H1 (cell line): ENCODE measurements around the gene SGSH. TPM values are rescaled to one million over a fixed set of nuclear protein-coding genes. Genes with fewer than 3 reads are reported as not detected.

ENCODE experiments used
- CTCF ChIA-PET: fragments of 300-600 bp; sonication (Branson Sonifier 250); formaldehyde crosslinking; loops from one replicate; lab custom pipeline; 2021; ENCODE audit not compliant: partially characterized antibody; lab: Charles Lee
- POLR2A ChIA-PET: fragments of 300-600 bp; sonication (Branson Sonifier 250); formaldehyde crosslinking; loops from one replicate; lab custom pipeline; 2021; ENCODE audit warnings: inconsistent platforms; ENCODE audit not compliant: partially characterized antibody; lab: Charles Lee
- DNase-seq, 2 experiments: peaks; one replicate each; pipeline versions ENCODE4 v3.0.0 to v3.0.0-alpha.2; 2010 to 2022; ENCODE audit warnings: low spot score in 2 of 2, low read depth in 1 of 2, mixed read lengths in 1 of 2
- FAIRE-seq: peaks from 2 replicates; lab custom pipeline; 2011; peaks lifted over from hg19 to GRCh38; lab: Jason Lieb, UNC
- H2AFZ ChIP-seq: 2 replicates; pipeline ENCODE4 v1.8.1; 2012; ENCODE audit warnings: low read length, inconsistent platforms
- H2AK5ac ChIP-seq: 2 replicates; pipeline ENCODE4 v1.6.1; 2013; ENCODE audit warnings: low read depth, low read length
- H2BK120ac ChIP-seq: replicated peaks from 2 replicates; pipeline ENCODE3; 2013; ENCODE audit warnings: low read depth, low read length, inconsistent platforms
- H2BK12ac ChIP-seq: 2 replicates; pipeline ENCODE4 v1.6.1; 2013; ENCODE audit warnings: low read depth, low read length
- H2BK15ac ChIP-seq: 2 replicates; pipeline ENCODE4 v1.6.1; 2013; ENCODE audit warnings: low read length
- H2BK20ac ChIP-seq: 2 replicates; pipeline ENCODE4 v1.6.1; 2013; ENCODE audit warnings: low read length
- H2BK5ac ChIP-seq: 2 replicates; pipeline ENCODE4 v1.6.1; 2013; ENCODE audit warnings: low read depth, low read length
- H3K14ac ChIP-seq: 2 replicates; pipeline ENCODE4 v1.6.1; 2013; ENCODE audit warnings: inconsistent platforms; ENCODE audit not compliant: insufficient read length
- H3K18ac ChIP-seq: 2 replicates; pipeline ENCODE4 v1.6.1; 2013; ENCODE audit warnings: low read length; ENCODE audit errors: extremely low read depth
- H3K23ac ChIP-seq: 2 replicates; pipeline ENCODE4 v1.6.1; 2013; ENCODE audit warnings: inconsistent platforms; ENCODE audit not compliant: insufficient read length
- H3K23me2 ChIP-seq: 2 replicates; pipeline ENCODE4 v1.6.1; 2013; ENCODE audit warnings: low read depth, low read length
- H3K27ac ChIP-seq: 2 replicates; pipeline ENCODE4 v1.6.1; 2011; ENCODE audit warnings: low read depth, low read length, inconsistent platforms
- H3K27me3 ChIP-seq, 4 experiments: replicated peaks in 1 of 4; 1 replicate in 1 of 4; 2 replicates in 3 of 4; pipeline versions ENCODE4 v1.6.1 to v1.8.1; 2011 to 2013; ENCODE audit warnings: low read length in 3 of 4, mild to moderate bottlenecking in 3 of 4, inconsistent platforms in 2 of 4, mixed read lengths in 2 of 4, moderate library complexity in 1 of 4; ENCODE audit not compliant: control insufficient read depth in 3 of 4, insufficient read depth in 3 of 4; ENCODE audit errors: extremely low read depth in 1 of 4
- H3K36me3 ChIP-seq, 4 experiments: 2 replicates each; pipeline versions ENCODE4 v1.6.1 to v1.8.1; 2011 to 2013; ENCODE audit warnings: mild to moderate bottlenecking in 4 of 4, low read length in 3 of 4, moderate library complexity in 2 of 4, control low read depth in 1 of 4, inconsistent platforms in 1 of 4; ENCODE audit not compliant: insufficient read depth in 4 of 4, control insufficient read depth in 2 of 4
- H3K4ac ChIP-seq: replicated peaks from 2 replicates; pipeline ENCODE3; 2013; ENCODE audit warnings: low read length, low read depth, mixed read lengths, inconsistent platforms; ENCODE audit not compliant: insufficient read length
- H3K4me1 ChIP-seq, 4 experiments: replicated peaks in 1 of 4; 1 replicate in 1 of 4; 2 replicates in 3 of 4; pipeline versions ENCODE4 v1.6.1 to v1.8.1; 2011 to 2013; ENCODE audit warnings: low read length in 3 of 4, inconsistent platforms in 2 of 4, mixed read lengths in 1 of 4; ENCODE audit not compliant: insufficient read depth in 4 of 4, control insufficient read depth in 3 of 4
- H3K4me2 ChIP-seq, 2 experiments: 2 replicates each; pipeline versions ENCODE4 v1.6.1 to v1.8.1; 2011 to 2013; ENCODE audit warnings: low read depth in 2 of 2, low read length in 2 of 2, control low read depth in 1 of 2, inconsistent platforms in 1 of 2, mild to moderate bottlenecking in 1 of 2; ENCODE audit not compliant: insufficient read depth in 1 of 2
- H3K4me3 ChIP-seq, 4 experiments: fragments of 200-600, 300-600 bp in 1 of 4; sonication (generic), shearing (Covaris generic), sonication (Bioruptor Twin) in 1 of 4; 2 replicates each; pipeline versions ENCODE4 v1.5.1 to v1.8.1; 2011 to 2016; ENCODE audit warnings: low read length in 4 of 4, low read depth in 3 of 4, control low read depth in 2 of 4, inconsistent platforms in 2 of 4, mild to moderate bottlenecking in 2 of 4, mixed read lengths in 1 of 4, moderate library complexity in 1 of 4; ENCODE audit not compliant: insufficient read depth in 2 of 4; ENCODE audit errors: extremely low read depth in 1 of 4
- H3K56ac ChIP-seq: replicated peaks from 2 replicates; pipeline ENCODE3; 2013; ENCODE audit warnings: low read depth, mild to moderate bottlenecking, mixed read lengths, low read length, inconsistent platforms; ENCODE audit not compliant: insufficient read length
- H3K79me1 ChIP-seq: 2 replicates; pipeline ENCODE4 v1.6.1; 2013; ENCODE audit warnings: low read depth, low read length, control low read depth
- H3K79me2 ChIP-seq, 2 experiments: 2 replicates each; pipeline versions ENCODE4 v1.6.1 to v1.8.1; 2012 to 2013; ENCODE audit warnings: low read length in 2 of 2, mild to moderate bottlenecking in 2 of 2, inconsistent platforms in 1 of 2; ENCODE audit not compliant: insufficient read depth in 2 of 2, control insufficient read depth in 1 of 2
- H3K9ac ChIP-seq, 4 experiments: replicated peaks in 1 of 4; 1 replicate in 1 of 4; 2 replicates in 3 of 4; pipeline versions ENCODE4 v1.6.1 to v1.8.1; 2011 to 2013; ENCODE audit warnings: low read depth in 3 of 4, low read length in 3 of 4, control low read depth in 2 of 4, mild to moderate bottlenecking in 2 of 4, moderate library complexity in 2 of 4, inconsistent platforms in 1 of 4; ENCODE audit errors: extremely low read depth in 1 of 4
- H3K9me3 ChIP-seq, 2 experiments: 2 replicates each; pipeline versions ENCODE4 v1.6.1 to v1.8.1; 2012 to 2013; ENCODE audit warnings: mild to moderate bottlenecking in 2 of 2, moderate library complexity in 2 of 2, control low read depth in 1 of 2, inconsistent platforms in 1 of 2, low read depth in 1 of 2, low read length in 1 of 2, mixed read lengths in 1 of 2; ENCODE audit not compliant: insufficient read depth in 2 of 2
- H4K20me1 ChIP-seq, 2 experiments: replicated peaks in 1 of 2; 2 replicates each; pipeline versions ENCODE3 to v1.8.1; 2011 to 2013; ENCODE audit warnings: inconsistent platforms in 2 of 2, low read length in 2 of 2, mild to moderate bottlenecking in 1 of 2; ENCODE audit not compliant: insufficient read depth in 2 of 2, control insufficient read depth in 1 of 2
- H4K5ac ChIP-seq: 2 replicates; pipeline ENCODE4 v1.6.1; 2013; ENCODE audit warnings: low read length, low read depth, mixed read lengths, inconsistent platforms; ENCODE audit not compliant: insufficient read length
- H4K8ac ChIP-seq: 2 replicates; pipeline ENCODE4 v1.8.0; 2013; ENCODE audit warnings: mild to moderate bottlenecking, moderate library complexity, low read length, inconsistent platforms; ENCODE audit not compliant: insufficient read depth; ENCODE audit errors: extremely low read depth
- H4K91ac ChIP-seq: replicated peaks from 2 replicates; pipeline ENCODE3; 2013; ENCODE audit warnings: low read length, mixed read lengths, inconsistent platforms; ENCODE audit not compliant: insufficient read length
- BCL11A ChIP-seq, 2 experiments: IDR thresholded peaks; one replicate each; pipeline ENCODE4 v1.6.1; 2011; ENCODE audit warnings: low read depth in 2 of 2, low read length in 2 of 2, mild to moderate bottlenecking in 2 of 2
- CTCF ChIP-seq, 3 experiments: IDR thresholded peaks; 1 replicate in 2 of 3; 2 replicates in 1 of 3; pipeline versions ENCODE4 v1.5.1 to v1.6.1; 2011; ENCODE audit warnings: low read length in 3 of 3, mild to moderate bottlenecking in 3 of 3, inconsistent platforms in 2 of 3, low read depth in 1 of 3, moderate library complexity in 1 of 3; ENCODE audit not compliant: insufficient read depth in 1 of 3; ENCODE audit errors: control extremely low read depth in 1 of 3
- GABPA ChIP-seq: IDR thresholded peaks from 2 replicates; pipeline ENCODE4 v1.6.1; 2011; ENCODE audit warnings: mild to moderate bottlenecking, low read length, moderate library complexity, borderline replicate concordance; ENCODE audit not compliant: insufficient read depth
- RAD21 ChIP-seq, 2 experiments: IDR thresholded peaks in 1 of 2; conservative IDR thresholded peaks in 1 of 2; 2 replicates each; pipeline ENCODE4 v1.6.1; 2011; ENCODE audit warnings: low read depth in 2 of 2, low read length in 2 of 2, improper control_type of control experiment in 1 of 2, inconsistent platforms in 1 of 2, mild to moderate bottlenecking in 1 of 2, moderate library complexity in 1 of 2
- TEAD4 ChIP-seq: IDR thresholded peaks from 2 replicates; pipeline ENCODE4 v1.6.1; 2012; ENCODE audit warnings: low read depth, low read length, inconsistent platforms, mixed read lengths
- YY1 ChIP-seq: IDR thresholded peaks from 2 replicates; pipeline ENCODE4 v1.6.1; 2011; ENCODE audit warnings: low read depth, mild to moderate bottlenecking, low read length
- WGBS, 2 experiments: shearing (Covaris generic) in 1 of 2; methylation state at CpG; one replicate each; pipeline versions ENCODE4 v1.1.6 to v1.1.7; 2013 to 2015; ENCODE audit warnings: low lambda C conversion rate in 2 of 2, mixed read lengths in 2 of 2, inconsistent platforms in 1 of 2, low coverage in 1 of 2, missing lambda C conversion rate in 1 of 2; ENCODE audit not compliant: insufficient replicate concordance in 2 of 2, insufficient coverage in 1 of 2, insufficient read length in 1 of 2; ENCODE audit errors: extremely low coverage in 1 of 2, missing lambda C conversion rate in 1 of 2; 5-methylcytosine and 5-hydroxymethylcytosine counted together
- polyA plus RNA-seq, 7 experiments: library from polyadenylated mRNA; depleted of rRNA in 3 of 7; stranded (reverse) in 5 of 7; unstranded in 2 of 7; fragments of >200 nt in 5 of 7; fragments of 200-250 nt in 2 of 7; gene quantifications; 1 replicate in 5 of 7; 2 replicates in 1 of 7; 4 replicates in 1 of 7; pipeline versions ENCODE4 v1.2.1 to v1.2.3, GENCODE V29; 2011 to 2013; ENCODE audit warnings: missing spikeins in 2 of 7, mixed read lengths in 2 of 7
- total RNA-seq: library from RNA; stranded (reverse); fragmentation: NEBNext Ultra II Directional; extraction: Animal tissue kit (Norgen Biotek cat#: 25700); gene quantifications from 2 replicates; pipeline ENCODE4 v1.2.1, GENCODE V29; 2021

Gene SGSH
- total and polyA plus RNA-seq, 2 of the 8 experiments (the other 6 are each of a cell fraction or from before 2014, with no cell fraction given), result 18.0 to 19.6 TPM

- DNase-seq (peak in 1 of 2 experiments; percentile 90), FAIRE-seq (no peak)
- WGBS, 2 experiments, result 70% methylated on average over 27 of the region's 27 CpGs; no CpG with 5 or more reads in 1 of the 2 experiments
- Histone ChIP-seq H3K56ac (no peak overlapping the region), H2BK15ac (0 out of 2 replicates have a peak overlapping the region, but pooled peaks have one; percentile 53), H3K4me1 (peaks cover 0 to 4% (median 0%) of the 10 kb centered on the region in 4 experiments; a peak in 2 of 7 replicates), H3K9ac (no peak overlapping the region), H3K27ac (no peak overlapping the region; the same call in 1 of the 2 replicates), H2BK120ac (no peak overlapping the region), H3K23ac (no peak overlapping the region), H3K4me2 (no peak overlapping the region), H3K79me1 (no peaks in the 10 kb centered on the region), H3K14ac (no peak overlapping the region), H3K23me2 (no peaks in the 10 kb centered on the region), H3K4me3 (no peak overlapping the region), H3K27me3 (no peaks in the 10 kb centered on the region; a peak in 1 of 7 replicates), H3K4ac (no peak overlapping the region), H4K5ac (no peak overlapping the region), H2AFZ (no peak overlapping the region), H3K18ac (no peak overlapping the region), H2AK5ac (no peak overlapping the region), H3K79me2 (no peaks in the 10 kb centered on the region), H3K9me3 (peaks cover 0 to 2% of the 10 kb centered on the region in 2 experiments; a peak in 1 of 4 replicates), H2BK5ac (no peak overlapping the region), H4K91ac (no peak overlapping the region), H3K36me3 (no peaks in the 10 kb centered on the region), H2BK12ac (no peak overlapping the region), H2BK20ac (no peak overlapping the region), H4K8ac (0 out of 2 replicates have a peak overlapping the region, but pooled peaks have one; percentile 15), H4K20me1 (peaks cover 0 to 1% of the 10 kb centered on the region in 2 experiments)
- ChIA-PET POLR2A (interaction anchor here (1.0 to 1.8 kb wide), 7 partner anchors 8 to 92 kb away, joined by 3 to 5 read pairs (median 3); no protein-coding TSS in a partner anchor), CTCF (interaction anchor here (0.6 to 8.0 kb wide), 70 partner anchors 11 to 446 kb away, joined by 3 to 90 read pairs (median 4); partner anchors contain the start of genes CARD14 and GAA)
- TF ChIP-seq GABPA (peak; percentile 75; the same call in 1 of the 2 replicates), RAD21 (IDR thresholded peaks at IDR 0.05 in 1 of 2, conservative IDR thresholded peaks at IDR 0.05 in 1 of 2; ENCODE audit: low read depth in 2 of 2, low read length in 2 of 2) (peak; percentile 94 to 96), YY1 (0 out of 2 replicates have a peak, but pooled peaks have one; percentile 38), BCL11A (IDR thresholded peaks at IDR 0.05; ENCODE audit: low read depth in 2 of 2, low read length in 2 of 2) (no peak), CTCF (IDR thresholded peaks at IDR 0.05; ENCODE audit: control extremely low read depth in 1 of 3, insufficient read depth in 1 of 3, low read depth in 1 of 3, low read length in 3 of 3) (peak; percentile 91 to 92 (median 91)), TEAD4 (peak; percentile 68; the same call in 1 of the 2 replicates)
Observed at GRCh38 chr17:80195671-80196529, 24.2 kb downstream of the SGSH start.
